GM20000 (cell line): Measurements from ENCODE around the gene GCHFR.
A peak's percentile ranks its signal among the peaks of the same experiment; 100 is the strongest.

Experiments
- DNase-seq: peaks from one replicate; pipeline ENCODE4 v3.0.0; 2012; ENCODE audit warnings: low spot score
- TF ChIP-seq, protein P1 (sequence below): IDR thresholded peaks from 2 replicates; pipeline ENCODE4 v1.5.1; 2012; ENCODE audit warnings: mild to moderate bottlenecking, control low read depth; ENCODE audit errors: extremely low read depth, missing control alignments

GCHFR gene

DNA sequence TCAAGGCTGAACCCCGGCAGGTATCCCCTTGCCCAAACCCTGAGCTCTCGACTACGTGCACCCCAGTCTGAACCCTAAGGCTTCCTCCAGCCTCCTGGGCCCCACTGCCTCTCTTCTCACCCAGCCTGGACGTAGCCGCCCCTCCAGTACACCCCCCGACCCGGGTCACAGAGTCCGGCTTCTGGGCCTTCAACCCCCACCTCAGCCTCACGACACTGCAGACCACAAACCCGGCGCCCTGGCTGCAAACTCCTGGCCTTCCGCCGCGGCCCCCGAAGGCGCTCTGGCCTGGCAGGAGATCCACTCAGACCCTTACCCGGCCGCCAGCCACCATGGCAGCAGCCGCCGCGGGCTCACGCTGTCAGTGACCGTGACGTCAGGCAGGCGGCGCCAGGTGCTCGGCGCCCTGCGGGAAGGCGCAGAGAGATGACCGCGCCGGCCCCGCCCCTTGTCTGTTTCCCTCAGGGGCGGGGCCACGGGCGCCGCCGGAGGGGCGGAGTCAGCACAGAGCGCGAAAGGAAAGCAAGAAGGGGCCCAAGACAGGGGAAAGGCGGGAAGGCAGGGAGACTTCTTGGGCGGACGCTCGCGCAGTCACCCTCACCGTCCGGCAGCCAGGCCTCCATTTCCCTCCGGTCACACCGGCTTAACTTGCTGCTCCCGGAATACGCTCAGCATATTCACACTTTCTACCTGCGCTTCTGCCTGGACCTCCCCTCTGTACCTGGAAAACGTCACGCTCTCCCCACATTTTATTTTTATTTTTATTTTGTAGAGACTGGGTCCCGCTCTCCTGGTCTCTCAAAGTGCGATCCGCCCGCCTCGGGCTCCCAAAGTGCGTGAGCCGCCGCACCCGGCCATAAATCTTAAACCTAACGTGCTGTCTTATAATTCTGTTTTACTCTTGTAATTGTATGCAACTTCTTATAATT is 8.7 kb upstream of the GCHFR start, which contains the start of gene RMDN3:
RMDN3 (minus strand) TSS at position 372 of the 929 bp plus-strand sequence. CDS start 471 bp downstream, outside the sequence.
- TF ChIP-seq, protein P1, sequence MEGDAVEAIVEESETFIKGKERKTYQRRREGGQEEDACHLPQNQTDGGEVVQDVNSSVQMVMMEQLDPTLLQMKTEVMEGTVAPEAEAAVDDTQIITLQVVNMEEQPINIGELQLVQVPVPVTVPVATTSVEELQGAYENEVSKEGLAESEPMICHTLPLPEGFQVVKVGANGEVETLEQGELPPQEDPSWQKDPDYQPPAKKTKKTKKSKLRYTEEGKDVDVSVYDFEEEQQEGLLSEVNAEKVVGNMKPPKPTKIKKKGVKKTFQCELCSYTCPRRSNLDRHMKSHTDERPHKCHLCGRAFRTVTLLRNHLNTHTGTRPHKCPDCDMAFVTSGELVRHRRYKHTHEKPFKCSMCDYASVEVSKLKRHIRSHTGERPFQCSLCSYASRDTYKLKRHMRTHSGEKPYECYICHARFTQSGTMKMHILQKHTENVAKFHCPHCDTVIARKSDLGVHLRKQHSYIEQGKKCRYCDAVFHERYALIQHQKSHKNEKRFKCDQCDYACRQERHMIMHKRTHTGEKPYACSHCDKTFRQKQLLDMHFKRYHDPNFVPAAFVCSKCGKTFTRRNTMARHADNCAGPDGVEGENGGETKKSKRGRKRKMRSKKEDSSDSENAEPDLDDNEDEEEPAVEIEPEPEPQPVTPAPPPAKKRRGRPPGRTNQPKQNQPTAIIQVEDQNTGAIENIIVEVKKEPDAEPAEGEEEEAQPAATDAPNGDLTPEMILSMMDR, result no peak

DNA sequence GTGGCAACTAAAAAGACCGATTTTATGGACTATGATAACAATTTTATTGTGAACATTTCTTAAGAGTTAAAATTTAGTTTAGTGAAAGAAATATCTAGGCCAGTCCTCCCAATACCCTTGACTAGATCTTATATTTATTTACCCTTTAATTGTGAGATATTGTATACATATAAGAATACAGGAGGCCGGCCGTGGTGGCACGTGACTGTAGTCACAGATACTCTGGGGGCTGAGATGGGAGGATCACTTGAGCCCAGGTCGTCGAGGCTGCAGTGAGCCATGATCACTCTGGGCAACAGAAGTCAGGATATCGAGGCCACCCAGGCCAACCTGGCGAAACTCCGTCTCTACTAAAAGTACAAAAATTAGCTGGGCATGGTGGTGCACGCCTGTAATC is 8.1 kb upstream of the GCHFR start:
- TF ChIP-seq, protein P1, result no peak
- no peak for DNase-seq

More for the DNA sequence above, 8.7 kb upstream of the GCHFR start, which contains the start of gene RMDN3:
- peak; percentile 95 for DNase-seq

DNA sequence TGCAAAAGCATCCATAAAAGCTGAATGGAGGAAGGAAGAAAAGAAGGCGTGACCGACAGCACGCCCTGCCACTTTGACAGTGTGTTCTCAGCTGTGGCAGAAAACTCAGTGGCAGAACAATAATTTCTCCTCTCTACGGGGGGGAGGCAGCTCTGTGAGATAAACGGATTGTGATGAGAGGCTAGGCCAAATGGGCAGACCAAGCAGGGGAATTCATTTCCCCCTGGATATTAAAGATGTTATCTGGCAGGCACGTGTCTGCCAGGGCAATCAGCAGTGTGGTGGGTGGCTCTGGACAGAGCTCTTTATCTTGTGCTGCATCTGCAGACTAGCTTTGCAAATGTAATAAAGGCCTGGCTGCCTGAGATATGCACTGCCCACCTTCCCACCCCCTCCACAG is 6.9 kb upstream of the GCHFR start:
- TF ChIP-seq, protein P1, result no peak

DNA sequence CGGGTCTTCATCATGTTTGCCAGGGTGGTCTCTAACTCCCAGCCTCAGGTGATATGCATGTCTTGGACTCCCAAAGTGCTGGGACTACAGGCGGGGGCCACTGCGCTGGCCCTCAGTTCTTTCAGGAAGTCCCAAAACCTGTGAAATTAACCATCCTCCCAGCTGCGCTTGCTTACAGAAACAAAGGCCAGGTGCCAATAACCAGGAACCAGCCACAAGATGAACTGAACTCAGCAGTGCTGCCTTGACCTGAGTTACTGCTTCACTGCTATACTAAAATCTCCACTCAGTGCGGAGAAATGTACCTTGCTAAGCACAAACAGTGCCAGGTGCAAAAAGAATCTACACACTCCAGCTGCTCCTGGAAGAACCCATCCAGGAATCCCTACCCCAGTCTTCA is 3.9 kb upstream of the GCHFR start:
- TF ChIP-seq, protein P1, result no peak
- no peak for DNase-seq

More for the DNA sequence above, 6.9 kb upstream of the GCHFR start:
- no peak for DNase-seq

DNA sequence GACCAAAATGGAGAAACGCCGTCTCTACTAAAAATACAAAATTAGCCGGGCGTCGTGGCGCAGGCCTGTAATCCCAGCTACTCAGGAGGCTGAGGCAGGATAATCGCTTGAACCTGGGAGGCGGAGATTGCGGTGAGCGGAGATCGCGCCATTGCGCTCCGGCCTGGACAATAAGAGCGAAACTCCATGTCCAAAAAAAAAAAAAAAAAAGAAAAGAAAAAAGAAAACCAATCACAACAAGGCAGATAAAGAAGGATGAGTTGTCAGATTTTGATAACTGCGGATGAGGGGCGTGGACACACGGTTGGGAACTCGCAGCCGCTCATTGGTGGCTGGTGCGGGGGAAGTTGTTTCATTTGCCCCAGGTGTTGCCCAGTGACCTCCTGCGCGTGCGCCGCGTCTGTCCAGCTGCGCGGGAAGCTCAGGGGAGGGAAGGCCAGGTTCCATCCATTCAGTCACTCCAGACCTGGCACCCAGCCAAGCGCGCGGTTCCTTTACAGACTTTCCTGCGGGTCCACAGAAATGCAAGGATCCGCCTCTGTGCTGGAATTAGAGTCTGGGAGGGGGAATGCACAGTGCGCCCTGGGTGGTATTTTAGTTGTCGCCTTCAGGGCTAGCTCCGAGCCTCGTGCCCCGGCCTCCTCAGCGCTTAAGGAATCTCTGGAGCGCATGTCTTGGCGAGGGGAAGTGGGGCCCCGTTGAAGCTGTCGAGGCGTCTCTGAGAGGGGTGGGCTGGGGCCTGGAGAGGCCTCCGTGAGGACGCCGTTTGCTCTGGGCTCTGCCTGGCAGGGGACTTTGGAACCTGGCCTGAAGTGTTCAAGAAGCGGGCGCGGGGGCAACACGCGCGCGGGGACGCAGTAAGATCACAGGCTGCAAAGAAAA is 708 bp upstream of the GCHFR start:
- peak; percentile 58 for DNase-seq

DNA sequence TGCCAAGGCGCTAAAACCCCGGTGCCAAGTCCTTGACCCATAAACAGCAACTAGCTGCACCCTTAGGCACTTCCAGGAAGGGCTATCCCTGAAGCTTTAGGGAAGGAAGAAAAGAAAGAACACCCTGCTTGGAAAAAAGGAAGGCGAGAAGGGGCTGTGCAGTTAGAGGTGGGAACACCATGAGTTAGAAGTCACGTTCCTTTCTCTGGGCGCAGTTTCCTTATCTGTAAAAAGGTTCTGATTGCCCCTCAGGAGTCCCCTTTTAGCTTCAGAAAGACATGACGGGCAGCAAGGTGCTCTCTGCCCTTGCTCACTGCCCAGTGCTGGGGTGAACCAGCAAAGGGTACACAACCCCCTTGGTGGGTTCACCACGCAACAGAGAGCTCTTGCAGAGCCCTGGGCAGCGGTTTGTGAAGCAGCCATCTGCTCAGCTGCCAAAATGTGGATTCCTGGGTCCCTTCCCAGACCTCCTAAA is 798 bp downstream of the GCHFR start:
- no peak for DNase-seq
- TF ChIP-seq, protein P1, result no peak

More for the DNA sequence above, 708 bp upstream of the GCHFR start:
- TF ChIP-seq, protein P1, result no peak
